OCI-LY3 (cell line): Measurements from ENCODE around the gene ATOH1.

Source experiments
- CTCF ChIP-seq: fragments of 200-600, 300-600 bp; sonication (generic); IDR thresholded peaks from 2 replicates; pipeline ENCODE4 v1.5.1; 2014; ENCODE audit warnings: antibody characterized with exemption, low read length, low read depth
- EZH2phosphoT487 ChIP-seq: fragments of 200-600 bp; shearing (Covaris generic); IDR thresholded peaks from 2 replicates; pipeline ENCODE4 v1.6.1; 2018; ENCODE audit warnings: antibody characterized with exemption, mixed run types, low read depth

- no peak for TF ChIP-seq CTCF
- no peak for TF ChIP-seq EZH2phosphoT487
Observed at GRCh38 chr4:93835929-93836328, 7.4 kb downstream of the ATOH1 start.
